K562 (cell line): ENCODE data around the gene MIP.

Experiments used
- BHLHE40 ChIP-seq: IDR thresholded peaks from 2 replicates; pipeline ENCODE4 v1.6.1; 2011; ENCODE audit warnings: low read length, improper control_type of control experiment
- EHMT2 ChIP-seq: fragments of 450-650 bp; IDR thresholded peaks from 2 replicates; pipeline ENCODE4 v1.6.1; 2018; ENCODE audit warnings: antibody characterized with exemption
- IRF2 ChIP-seq: sonication (generic); formaldehyde crosslinking; IDR thresholded peaks from 2 replicates; pipeline ENCODE4 v1.8.1; 2022; ENCODE audit warnings: mild to moderate bottlenecking, missing genetic modification reagents
- JUNB ChIP-seq: fragments of 450-650 bp; formaldehyde crosslinking; conservative IDR thresholded peaks from 2 replicates; pipeline ENCODE4 v1.4.0; 2020; ENCODE audit warnings: mild to moderate bottlenecking
- NFATC3 ChIP-seq: fragments of 450-650 bp; IDR thresholded peaks from 2 replicates; pipeline ENCODE4 v1.6.1; 2017; ENCODE audit warnings: mild to moderate bottlenecking
- POLR2AphosphoS5 ChIP-seq: IDR thresholded peaks from 2 replicates; pipeline ENCODE4 v1.6.1; 2011; ENCODE audit warnings: mild to moderate bottlenecking, low read depth, low read length, moderate library complexity; ENCODE audit not compliant: control insufficient read depth, insufficient read depth
- RBM22 ChIP-seq: fragments of 200-400 bp; formaldehyde crosslinking; IDR thresholded peaks from 2 replicates; pipeline ENCODE4 v1.6.1; 2018; ENCODE audit warnings: low read length, low read depth; ENCODE audit not compliant: poor library complexity, severe bottlenecking
- ZNF12 ChIP-seq: sonication (generic); formaldehyde crosslinking; IDR thresholded peaks from 2 replicates; pipeline ENCODE4 v1.4.0; 2020; ENCODE audit warnings: mild to moderate bottlenecking, missing genetic modification reagents
- TF ChIP-seq, protein P1 (sequence below), 3 experiments: IDR thresholded peaks in 2 of 3; conservative IDR thresholded peaks in 1 of 3; 2 replicates each; pipeline ENCODE4 v1.5.1; 2011 to 2012; ENCODE audit warnings: low read length in 3 of 3, mild to moderate bottlenecking in 3 of 3, control low read depth in 2 of 3, improper control_type of control experiment in 1 of 3, inconsistent platforms in 1 of 3, low read depth in 1 of 3, mixed read lengths in 1 of 3, moderate library complexity in 1 of 3; ENCODE audit not compliant: insufficient read depth in 2 of 3
- TF ChIP-seq, protein P2 (sequence below), 2 experiments: fragments of 450-650 bp; IDR thresholded peaks; 2 replicates each; pipeline ENCODE4 v1.6.1; 2018; ENCODE audit warnings: mild to moderate bottlenecking in 2 of 2, low read depth in 1 of 2; ENCODE audit not compliant: partially characterized antibody in 2 of 2
- TF ChIP-seq, protein P3 (sequence below): fragments of 450-650 bp; IDR thresholded peaks from 2 replicates; pipeline ENCODE4 v1.6.1; 2016; ENCODE audit warnings: missing biosample characterization, missing genetic modification characterization
- TF ChIP-seq, protein P4 (sequence below), 2 experiments: fragments of 450-650 bp; conservative IDR thresholded peaks; 2 replicates each; pipeline ENCODE4 v1.6.1; 2017; ENCODE audit warnings: mild to moderate bottlenecking in 2 of 2, moderate library complexity in 2 of 2

DNA sequence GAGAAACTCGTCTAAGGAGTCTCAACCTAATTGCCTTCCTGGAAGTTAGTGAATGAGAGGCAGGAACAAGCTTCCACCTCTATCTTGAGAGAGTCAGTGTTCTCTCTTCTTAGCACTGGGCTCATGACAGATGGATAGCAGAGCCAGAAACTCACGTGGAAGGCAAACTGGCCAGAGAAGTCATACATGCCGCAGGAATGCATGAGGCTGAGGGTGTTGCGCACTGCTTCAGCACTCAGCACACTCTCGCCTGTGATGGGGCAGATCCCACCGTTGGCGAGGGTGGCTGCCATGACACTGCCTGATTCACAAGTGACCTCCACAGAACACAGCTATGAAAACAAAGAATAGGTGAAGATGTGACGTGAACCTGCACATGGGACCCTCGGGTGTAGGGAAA is 19.9 kb upstream of the MIP start:
- TF ChIP-seq, protein P1, sequence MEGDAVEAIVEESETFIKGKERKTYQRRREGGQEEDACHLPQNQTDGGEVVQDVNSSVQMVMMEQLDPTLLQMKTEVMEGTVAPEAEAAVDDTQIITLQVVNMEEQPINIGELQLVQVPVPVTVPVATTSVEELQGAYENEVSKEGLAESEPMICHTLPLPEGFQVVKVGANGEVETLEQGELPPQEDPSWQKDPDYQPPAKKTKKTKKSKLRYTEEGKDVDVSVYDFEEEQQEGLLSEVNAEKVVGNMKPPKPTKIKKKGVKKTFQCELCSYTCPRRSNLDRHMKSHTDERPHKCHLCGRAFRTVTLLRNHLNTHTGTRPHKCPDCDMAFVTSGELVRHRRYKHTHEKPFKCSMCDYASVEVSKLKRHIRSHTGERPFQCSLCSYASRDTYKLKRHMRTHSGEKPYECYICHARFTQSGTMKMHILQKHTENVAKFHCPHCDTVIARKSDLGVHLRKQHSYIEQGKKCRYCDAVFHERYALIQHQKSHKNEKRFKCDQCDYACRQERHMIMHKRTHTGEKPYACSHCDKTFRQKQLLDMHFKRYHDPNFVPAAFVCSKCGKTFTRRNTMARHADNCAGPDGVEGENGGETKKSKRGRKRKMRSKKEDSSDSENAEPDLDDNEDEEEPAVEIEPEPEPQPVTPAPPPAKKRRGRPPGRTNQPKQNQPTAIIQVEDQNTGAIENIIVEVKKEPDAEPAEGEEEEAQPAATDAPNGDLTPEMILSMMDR (IDR thresholded peaks at IDR 0.05 in 2 of 3, conservative IDR thresholded peaks at IDR 0.05 in 1 of 3; ENCODE audit: insufficient read depth in 2 of 3, low read depth in 1 of 3, low read length in 3 of 3): no peak
- TF ChIP-seq, protein P2, sequence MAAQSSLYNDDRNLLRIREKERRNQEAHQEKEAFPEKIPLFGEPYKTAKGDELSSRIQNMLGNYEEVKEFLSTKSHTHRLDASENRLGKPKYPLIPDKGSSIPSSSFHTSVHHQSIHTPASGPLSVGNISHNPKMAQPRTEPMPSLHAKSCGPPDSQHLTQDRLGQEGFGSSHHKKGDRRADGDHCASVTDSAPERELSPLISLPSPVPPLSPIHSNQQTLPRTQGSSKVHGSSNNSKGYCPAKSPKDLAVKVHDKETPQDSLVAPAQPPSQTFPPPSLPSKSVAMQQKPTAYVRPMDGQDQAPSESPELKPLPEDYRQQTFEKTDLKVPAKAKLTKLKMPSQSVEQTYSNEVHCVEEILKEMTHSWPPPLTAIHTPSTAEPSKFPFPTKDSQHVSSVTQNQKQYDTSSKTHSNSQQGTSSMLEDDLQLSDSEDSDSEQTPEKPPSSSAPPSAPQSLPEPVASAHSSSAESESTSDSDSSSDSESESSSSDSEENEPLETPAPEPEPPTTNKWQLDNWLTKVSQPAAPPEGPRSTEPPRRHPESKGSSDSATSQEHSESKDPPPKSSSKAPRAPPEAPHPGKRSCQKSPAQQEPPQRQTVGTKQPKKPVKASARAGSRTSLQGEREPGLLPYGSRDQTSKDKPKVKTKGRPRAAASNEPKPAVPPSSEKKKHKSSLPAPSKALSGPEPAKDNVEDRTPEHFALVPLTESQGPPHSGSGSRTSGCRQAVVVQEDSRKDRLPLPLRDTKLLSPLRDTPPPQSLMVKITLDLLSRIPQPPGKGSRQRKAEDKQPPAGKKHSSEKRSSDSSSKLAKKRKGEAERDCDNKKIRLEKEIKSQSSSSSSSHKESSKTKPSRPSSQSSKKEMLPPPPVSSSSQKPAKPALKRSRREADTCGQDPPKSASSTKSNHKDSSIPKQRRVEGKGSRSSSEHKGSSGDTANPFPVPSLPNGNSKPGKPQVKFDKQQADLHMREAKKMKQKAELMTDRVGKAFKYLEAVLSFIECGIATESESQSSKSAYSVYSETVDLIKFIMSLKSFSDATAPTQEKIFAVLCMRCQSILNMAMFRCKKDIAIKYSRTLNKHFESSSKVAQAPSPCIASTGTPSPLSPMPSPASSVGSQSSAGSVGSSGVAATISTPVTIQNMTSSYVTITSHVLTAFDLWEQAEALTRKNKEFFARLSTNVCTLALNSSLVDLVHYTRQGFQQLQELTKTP (IDR thresholded peaks at IDR 0.05; ENCODE audit: low read depth in 1 of 2, partially characterized antibody in 2 of 2): no peak
- TF ChIP-seq JUNB (CRISPR knock-in tag): no peak
- TF ChIP-seq ZNF12 (CRISPR knock-in tag): no peak
- no peak for TF ChIP-seq EHMT2
- no peak for TF ChIP-seq BHLHE40
- no peak for TF ChIP-seq POLR2AphosphoS5
- no peak for TF ChIP-seq IRF2 (CRISPR knock-in tag)
- TF ChIP-seq, protein P3, sequence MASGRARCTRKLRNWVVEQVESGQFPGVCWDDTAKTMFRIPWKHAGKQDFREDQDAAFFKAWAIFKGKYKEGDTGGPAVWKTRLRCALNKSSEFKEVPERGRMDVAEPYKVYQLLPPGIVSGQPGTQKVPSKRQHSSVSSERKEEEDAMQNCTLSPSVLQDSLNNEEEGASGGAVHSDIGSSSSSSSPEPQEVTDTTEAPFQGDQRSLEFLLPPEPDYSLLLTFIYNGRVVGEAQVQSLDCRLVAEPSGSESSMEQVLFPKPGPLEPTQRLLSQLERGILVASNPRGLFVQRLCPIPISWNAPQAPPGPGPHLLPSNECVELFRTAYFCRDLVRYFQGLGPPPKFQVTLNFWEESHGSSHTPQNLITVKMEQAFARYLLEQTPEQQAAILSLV (tag): no peak
- TF ChIP-seq, protein P4, sequence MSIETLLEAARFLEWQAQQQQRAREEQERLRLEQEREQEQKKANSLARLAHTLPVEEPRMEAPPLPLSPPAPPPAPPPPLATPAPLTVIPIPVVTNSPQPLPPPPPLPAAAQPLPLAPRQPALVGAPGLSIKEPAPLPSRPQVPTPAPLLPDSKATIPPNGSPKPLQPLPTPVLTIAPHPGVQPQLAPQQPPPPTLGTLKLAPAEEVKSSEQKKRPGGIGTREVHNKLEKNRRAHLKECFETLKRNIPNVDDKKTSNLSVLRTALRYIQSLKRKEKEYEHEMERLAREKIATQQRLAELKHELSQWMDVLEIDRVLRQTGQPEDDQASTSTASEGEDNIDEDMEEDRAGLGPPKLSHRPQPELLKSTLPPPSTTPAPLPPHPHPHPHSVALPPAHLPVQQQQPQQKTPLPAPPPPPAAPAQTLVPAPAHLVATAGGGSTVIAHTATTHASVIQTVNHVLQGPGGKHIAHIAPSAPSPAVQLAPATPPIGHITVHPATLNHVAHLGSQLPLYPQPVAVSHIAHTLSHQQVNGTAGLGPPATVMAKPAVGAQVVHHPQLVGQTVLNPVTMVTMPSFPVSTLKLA (conservative IDR thresholded peaks at IDR 0.05): no peak
- TF ChIP-seq RBM22: no peak
- TF ChIP-seq NFATC3: no peak
